ENCODE results near the gene RGR.

Gene RGR

DNA sequence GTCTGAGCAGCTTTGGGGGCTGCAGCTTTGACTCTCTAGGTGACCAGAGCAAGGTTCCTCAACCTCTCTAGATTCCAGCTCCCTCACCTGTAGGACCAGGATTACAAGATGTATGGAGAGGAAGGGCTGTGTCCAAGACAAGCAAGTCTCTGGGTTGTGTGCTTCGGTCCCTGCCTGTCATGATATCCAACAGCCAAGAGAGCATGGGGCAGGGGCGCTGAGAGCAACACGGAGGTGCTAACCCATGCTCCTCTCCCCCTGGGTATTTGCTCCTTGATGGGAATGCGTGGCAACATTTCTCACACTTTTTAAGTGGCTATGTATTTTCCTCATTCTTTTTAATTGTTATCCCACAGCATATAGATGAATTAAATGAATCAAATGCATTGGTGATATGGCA is 40.2 kb upstream of the RGR start:
- H3K27ac ChIP-seq (ENCODE audit: low read length) = no peak overlapping the region
- DNase-seq (ENCODE audit: low read depth, low spot score) = no peak
- H3K27me3 ChIP-seq (ENCODE audit: control insufficient read depth, insufficient read depth, low read length) = no peaks in the 10 kb centered on the region
- H3K4me3 ChIP-seq (ENCODE audit: low read length) = no peak overlapping the region
- WGBS (ENCODE audit: insufficient coverage, insufficient read length) = no CpG with 5 or more reads among the region's 4 CpGs
- no peaks in the 10 kb centered on the region for H3K9me3 ChIP-seq (ENCODE audit: control insufficient read depth, insufficient read depth, low read length)
- H3K36me3 ChIP-seq (ENCODE audit: control insufficient read depth, insufficient read depth, low read length) = no peaks in the 10 kb centered on the region; the same call in 1 of the 2 replicates
- H3K4me1 ChIP-seq (ENCODE audit: control insufficient read depth, insufficient read depth, low read length) = no peaks in the 10 kb centered on the region

DNA sequence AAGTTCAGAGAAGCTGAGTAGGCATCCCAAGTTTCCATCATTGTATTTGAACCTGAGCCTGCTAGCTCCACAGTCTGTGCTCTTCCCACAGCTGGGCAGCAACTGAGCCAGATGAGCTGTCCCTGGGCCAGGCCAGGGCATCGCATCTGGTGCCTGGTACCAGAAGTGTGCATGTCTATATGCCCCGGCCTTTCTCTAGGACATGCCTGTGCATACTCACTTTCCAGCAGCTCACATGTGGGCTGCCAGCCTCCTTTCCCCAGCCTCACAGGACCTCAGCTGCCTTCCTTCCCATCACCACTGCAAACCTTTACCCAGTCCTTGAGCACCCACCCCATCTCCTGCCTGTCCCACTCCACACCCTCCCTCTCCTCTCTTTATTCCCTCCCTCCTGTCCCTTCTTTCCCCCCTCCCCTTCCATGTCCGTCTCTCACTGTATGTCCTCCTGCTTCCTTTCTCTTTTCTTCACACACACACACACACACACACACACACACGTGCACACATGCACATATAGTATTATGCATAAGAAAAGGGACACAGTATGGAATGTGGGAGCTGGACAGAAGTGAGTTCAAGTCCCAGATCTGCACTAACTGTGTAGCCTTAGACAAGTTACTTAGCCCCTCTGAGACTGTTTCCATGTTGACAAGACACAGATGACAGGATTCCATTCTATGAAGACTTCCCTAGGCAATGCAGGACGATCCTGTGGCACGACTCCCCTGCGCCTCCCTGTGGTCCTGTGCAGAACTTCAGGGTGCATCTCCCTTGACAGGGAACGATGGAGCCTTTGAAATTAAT is 39.6 kb upstream of the RGR start:
- Histone ChIP-seq H3K4me1 (ENCODE audit: control insufficient read depth, insufficient read depth, low read length) (no peaks in the 10 kb centered on the region), H3K9me3 (ENCODE audit: control insufficient read depth, insufficient read depth, low read length) (no peaks in the 10 kb centered on the region), H3K4me3 (ENCODE audit: low read length) (no peak overlapping the region), H3K27ac (ENCODE audit: low read length) (no peak overlapping the region), H3K27me3 (ENCODE audit: control insufficient read depth, insufficient read depth, low read length) (no peaks in the 10 kb centered on the region), H3K36me3 (ENCODE audit: control insufficient read depth, insufficient read depth, low read length) (no peaks in the 10 kb centered on the region; the same call in 1 of the 2 replicates)
- no CpG with 5 or more reads among the region's 8 CpGs for WGBS (ENCODE audit: insufficient coverage, insufficient read length)
- DNase-seq (ENCODE audit: low read depth, low spot score) = peak; percentile 45

DNA sequence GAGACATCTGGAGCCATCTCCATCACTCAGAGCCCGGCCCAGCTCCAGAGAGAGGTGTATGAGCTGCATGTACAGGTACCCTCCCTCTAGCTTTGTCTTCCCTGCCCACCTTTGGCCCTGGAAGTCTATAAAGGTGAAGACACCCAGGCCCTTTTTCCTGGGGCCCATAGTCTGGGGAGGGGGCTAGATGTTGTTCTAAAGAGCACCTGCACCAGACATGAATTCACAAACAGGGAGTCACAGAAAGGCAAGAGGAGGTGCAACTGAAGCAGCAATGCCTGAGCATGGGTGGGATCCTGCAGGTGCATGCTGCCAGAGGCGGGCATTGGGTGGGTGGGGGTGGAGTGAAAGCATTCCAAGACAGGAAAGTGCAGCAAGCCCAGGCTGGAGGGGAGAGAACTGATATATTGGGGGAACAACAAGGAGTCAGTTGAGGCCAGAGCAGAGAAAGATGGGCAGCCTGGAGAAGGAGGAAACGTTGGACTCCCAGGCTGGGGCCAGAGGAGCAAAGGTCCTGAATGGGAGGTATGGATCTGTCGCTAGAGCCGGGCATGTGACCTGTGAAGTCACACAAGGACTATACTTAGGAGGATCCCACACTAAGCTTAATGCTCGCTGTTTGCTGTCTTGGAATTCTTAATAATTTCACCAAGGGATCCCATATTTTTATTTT is 38.9 kb upstream of the RGR start:
- H3K9me3 ChIP-seq (ENCODE audit: control insufficient read depth, insufficient read depth, low read length) = no peaks in the 10 kb centered on the region
- no peak overlapping the region for H3K4me3 ChIP-seq (ENCODE audit: low read length)
- no peak overlapping the region for H3K27ac ChIP-seq (ENCODE audit: low read length)
- no peak for DNase-seq (ENCODE audit: low read depth, low spot score)
- H3K4me1 ChIP-seq (ENCODE audit: control insufficient read depth, insufficient read depth, low read length) = no peaks in the 10 kb centered on the region
- WGBS (ENCODE audit: insufficient coverage, insufficient read length) = no CpG with 5 or more reads among the region's 6 CpGs
- H3K27me3 ChIP-seq (ENCODE audit: control insufficient read depth, insufficient read depth, low read length) = no peaks in the 10 kb centered on the region
- H3K36me3 ChIP-seq (ENCODE audit: control insufficient read depth, insufficient read depth, low read length) = no peaks in the 10 kb centered on the region

DNA sequence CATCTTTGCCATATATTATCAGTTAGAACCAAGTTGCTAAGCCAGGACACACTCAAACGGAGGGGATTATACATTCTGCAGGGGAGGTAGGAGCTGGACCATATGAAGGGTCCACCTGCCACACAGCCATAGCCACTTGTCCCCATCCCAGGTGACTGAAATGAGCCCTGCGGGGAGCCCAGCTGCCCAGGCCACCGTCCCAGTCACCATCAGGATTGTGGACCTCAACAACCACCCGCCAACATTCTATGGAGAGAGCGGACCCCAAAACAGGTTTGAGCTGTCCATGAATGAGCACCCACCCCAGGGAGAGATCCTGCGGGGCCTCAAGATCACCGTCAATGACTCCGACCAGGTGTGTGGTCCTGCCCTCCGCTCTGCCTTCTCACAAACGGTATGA is 36.8 kb upstream of the RGR start:
- no peak for DNase-seq (ENCODE audit: low read depth, low spot score)
- no peak overlapping the region for H3K4me3 ChIP-seq (ENCODE audit: low read length)
- no peaks in the 10 kb centered on the region for H3K9me3 ChIP-seq (ENCODE audit: control insufficient read depth, insufficient read depth, low read length)
- H3K27me3 ChIP-seq (ENCODE audit: control insufficient read depth, insufficient read depth, low read length) = no peaks in the 10 kb centered on the region
- no peak overlapping the region for H3K27ac ChIP-seq (ENCODE audit: low read length)
- no peaks in the 10 kb centered on the region for H3K36me3 ChIP-seq (ENCODE audit: control insufficient read depth, insufficient read depth, low read length)
- no CpG with 5 or more reads among the region's 10 CpGs for WGBS (ENCODE audit: insufficient coverage, insufficient read length)
- no peaks in the 10 kb centered on the region for H3K4me1 ChIP-seq (ENCODE audit: control insufficient read depth, insufficient read depth, low read length)

DNA sequence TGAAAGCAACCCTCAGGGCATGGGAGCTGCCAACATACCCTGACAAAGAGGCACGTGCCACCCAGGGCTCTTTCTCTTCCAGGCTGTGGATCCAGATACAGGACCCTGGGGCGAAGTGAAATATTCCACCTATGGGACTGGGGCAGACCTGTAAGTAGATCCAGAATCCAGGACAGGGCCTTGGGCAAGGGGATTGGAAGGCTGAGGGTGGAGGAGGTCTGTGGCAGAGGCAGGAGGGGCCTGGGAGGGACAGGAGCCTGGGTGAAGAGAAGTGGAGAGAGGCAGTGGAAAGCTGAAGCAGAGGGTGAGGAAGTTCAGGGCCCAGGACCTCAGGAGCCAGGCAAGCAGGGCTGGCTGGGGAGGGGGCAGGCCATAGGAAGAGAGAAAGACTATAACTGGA is 33.3 kb upstream of the RGR start:
- Histone ChIP-seq H3K9me3 (ENCODE audit: control insufficient read depth, insufficient read depth, low read length) (no peaks in the 10 kb centered on the region), H3K36me3 (ENCODE audit: control insufficient read depth, insufficient read depth, low read length) (no peaks in the 10 kb centered on the region), H3K27ac (ENCODE audit: low read length) (no peak overlapping the region), H3K4me1 (ENCODE audit: control insufficient read depth, insufficient read depth, low read length) (peaks cover 4% of the 10 kb centered on the region), H3K27me3 (ENCODE audit: control insufficient read depth, insufficient read depth, low read length) (no peaks in the 10 kb centered on the region), H3K4me3 (ENCODE audit: low read length) (no peak overlapping the region)
- no peak for DNase-seq (ENCODE audit: low read depth, low spot score)
- WGBS (ENCODE audit: insufficient coverage, insufficient read length) = no CpG with 5 or more reads among the region's 2 CpGs

DNA sequence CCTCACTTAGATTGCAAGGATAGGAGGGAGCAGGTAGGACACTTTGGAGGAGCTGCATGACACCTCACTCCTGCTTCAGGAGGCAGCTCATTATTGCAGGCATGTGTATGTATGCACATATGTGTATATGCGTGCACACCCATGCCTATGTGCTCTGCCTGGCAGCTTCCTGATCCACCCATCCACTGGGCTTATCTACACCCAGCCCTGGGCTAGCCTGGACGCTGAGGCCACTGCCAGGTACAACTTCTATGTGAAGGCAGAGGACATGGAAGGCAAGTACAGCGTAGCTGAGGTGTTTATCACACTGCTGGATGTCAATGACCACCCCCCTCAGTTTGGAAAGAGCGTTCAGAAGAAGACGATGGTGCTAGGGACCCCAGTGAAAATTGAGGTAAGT is 32.8 kb upstream of the RGR start:
- no peaks in the 10 kb centered on the region for H3K9me3 ChIP-seq (ENCODE audit: control insufficient read depth, insufficient read depth, low read length)
- H3K27me3 ChIP-seq (ENCODE audit: control insufficient read depth, insufficient read depth, low read length) = no peaks in the 10 kb centered on the region
- no CpG with 5 or more reads among the region's 5 CpGs for WGBS (ENCODE audit: insufficient coverage, insufficient read length)
- no peaks in the 10 kb centered on the region for H3K36me3 ChIP-seq (ENCODE audit: control insufficient read depth, insufficient read depth, low read length)
- no peak overlapping the region for H3K27ac ChIP-seq (ENCODE audit: low read length)
- peaks cover 4% of the 10 kb centered on the region for H3K4me1 ChIP-seq (ENCODE audit: control insufficient read depth, insufficient read depth, low read length)
- H3K4me3 ChIP-seq (ENCODE audit: low read length) = no peak overlapping the region
- no peak for DNase-seq (ENCODE audit: low read depth, low spot score)

DNA sequence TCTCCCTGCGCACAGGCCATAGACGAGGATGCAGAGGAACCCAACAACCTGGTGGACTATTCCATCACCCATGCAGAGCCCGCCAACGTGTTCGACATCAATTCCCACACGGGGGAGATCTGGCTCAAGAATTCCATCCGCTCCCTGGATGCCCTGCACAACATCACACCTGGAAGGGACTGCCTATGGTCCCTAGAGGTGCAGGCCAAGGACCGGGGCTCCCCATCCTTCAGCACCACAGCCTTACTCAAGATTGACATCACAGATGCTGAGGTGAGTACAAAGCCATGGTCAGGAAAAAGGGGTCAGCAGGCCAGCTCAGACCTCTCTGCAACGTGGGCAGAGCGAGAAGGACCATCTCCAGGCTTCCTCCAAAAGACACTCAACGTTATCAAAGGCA is 31.8 kb upstream of the RGR start:
- Histone ChIP-seq H3K27ac (ENCODE audit: low read length) (no peak overlapping the region), H3K9me3 (ENCODE audit: control insufficient read depth, insufficient read depth, low read length) (no peaks in the 10 kb centered on the region), H3K36me3 (ENCODE audit: control insufficient read depth, insufficient read depth, low read length) (no peaks in the 10 kb centered on the region), H3K4me3 (ENCODE audit: low read length) (no peak overlapping the region), H3K27me3 (ENCODE audit: control insufficient read depth, insufficient read depth, low read length) (no peaks in the 10 kb centered on the region), H3K4me1 (ENCODE audit: control insufficient read depth, insufficient read depth, low read length) (peaks cover 4% of the 10 kb centered on the region)
- no CpG with 5 or more reads among the region's 11 CpGs for WGBS (ENCODE audit: insufficient coverage, insufficient read length)
- no peak for DNase-seq (ENCODE audit: low read depth, low spot score)

DNA sequence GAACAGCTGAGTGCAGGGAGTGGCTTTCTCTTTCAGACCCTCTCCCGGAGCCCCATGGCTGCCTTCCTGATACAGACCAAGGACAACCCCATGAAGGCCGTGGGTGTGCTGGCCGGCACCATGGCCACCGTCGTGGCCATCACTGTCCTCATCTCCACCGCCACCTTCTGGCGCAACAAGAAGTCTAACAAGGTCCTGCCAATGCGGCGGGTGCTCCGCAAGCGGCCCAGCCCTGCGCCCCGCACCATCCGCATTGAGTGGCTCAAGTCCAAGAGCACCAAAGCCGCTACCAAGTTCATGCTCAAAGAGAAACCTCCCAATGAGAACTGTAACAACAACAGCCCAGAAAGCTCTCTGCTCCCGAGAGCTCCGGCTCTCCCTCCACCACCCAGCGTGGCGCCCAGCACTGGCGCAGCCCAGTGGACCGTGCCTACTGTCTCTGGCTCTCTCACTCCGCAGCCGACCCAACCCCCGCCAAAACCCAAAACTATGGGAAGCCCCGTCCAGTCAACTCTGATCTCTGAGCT is 30.7 kb upstream of the RGR start:
- Histone ChIP-seq H3K4me1 (ENCODE audit: control insufficient read depth, insufficient read depth, low read length) (peaks cover 4% of the 10 kb centered on the region), H3K4me3 (ENCODE audit: low read length) (no peak overlapping the region), H3K9me3 (ENCODE audit: control insufficient read depth, insufficient read depth, low read length) (no peaks in the 10 kb centered on the region), H3K36me3 (ENCODE audit: control insufficient read depth, insufficient read depth, low read length) (no peaks in the 10 kb centered on the region), H3K27ac (ENCODE audit: low read length) (no peak overlapping the region), H3K27me3 (ENCODE audit: control insufficient read depth, insufficient read depth, low read length) (no peaks in the 10 kb centered on the region)
- no CpG with 5 or more reads among the region's 25 CpGs for WGBS (ENCODE audit: insufficient coverage, insufficient read length)
- no peak for DNase-seq (ENCODE audit: low read depth, low spot score)

DNA sequence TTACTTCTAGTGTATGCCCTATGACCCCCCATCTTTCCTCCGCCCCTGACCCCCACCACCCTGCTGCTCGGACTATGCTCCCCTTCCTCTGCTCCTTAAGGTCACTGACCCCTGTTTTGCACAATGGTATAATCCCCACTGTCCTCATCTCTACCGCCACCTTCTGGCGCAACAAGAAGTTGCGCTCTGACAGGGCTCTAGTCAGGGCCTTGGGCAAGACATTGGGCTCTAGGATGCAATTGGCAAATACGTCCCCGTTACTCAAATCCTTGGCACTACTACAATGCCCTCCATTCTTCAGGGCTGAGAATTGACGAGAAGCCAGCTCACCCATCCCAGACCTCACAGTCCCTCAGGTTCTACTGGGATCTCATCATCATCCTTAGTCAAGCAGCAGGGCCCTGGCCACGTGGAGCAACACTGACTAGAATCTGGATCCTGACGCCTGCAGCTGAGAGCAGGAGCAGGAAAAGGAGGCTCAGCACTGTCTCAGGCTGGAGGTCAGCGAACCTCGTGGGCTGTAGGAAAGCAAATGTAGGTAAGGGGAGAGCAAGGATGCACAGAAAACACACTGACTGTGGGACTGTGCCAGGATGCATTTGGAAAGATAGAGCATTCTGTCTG is 30.1 kb upstream of the RGR start:
- no CpG with 5 or more reads among the region's 12 CpGs for WGBS (ENCODE audit: insufficient coverage, insufficient read length)
- no peaks in the 10 kb centered on the region for H3K9me3 ChIP-seq (ENCODE audit: control insufficient read depth, insufficient read depth, low read length)
- DNase-seq (ENCODE audit: low read depth, low spot score) = peak; percentile 60
- H3K27ac ChIP-seq (ENCODE audit: low read length) = no peak overlapping the region
- H3K27me3 ChIP-seq (ENCODE audit: control insufficient read depth, insufficient read depth, low read length) = no peaks in the 10 kb centered on the region
- peaks cover 4% of the 10 kb centered on the region for H3K4me1 ChIP-seq (ENCODE audit: control insufficient read depth, insufficient read depth, low read length)
- no peaks in the 10 kb centered on the region for H3K36me3 ChIP-seq (ENCODE audit: control insufficient read depth, insufficient read depth, low read length)
- no peak overlapping the region for H3K4me3 ChIP-seq (ENCODE audit: low read length)

DNA sequence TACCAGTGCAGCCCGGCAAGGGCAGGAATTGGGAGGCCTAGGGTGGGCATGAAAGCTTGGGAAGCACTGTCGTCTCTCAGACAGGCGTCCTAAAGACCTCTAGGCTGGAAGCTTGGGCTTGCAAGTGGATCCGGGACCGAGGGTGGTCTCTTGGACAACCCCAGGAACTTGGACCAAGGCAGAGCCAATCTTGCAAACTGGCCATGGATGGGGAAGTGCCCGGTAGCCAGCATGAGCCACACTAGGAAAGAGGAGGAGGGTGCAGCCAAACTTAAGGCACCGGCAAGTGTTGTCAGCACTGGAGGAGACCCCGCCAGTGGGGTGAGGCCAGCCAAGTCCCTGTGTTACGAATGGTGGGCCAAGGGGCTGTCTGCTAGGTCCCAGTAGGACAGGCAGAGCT is 28.0 kb upstream of the RGR start:
- Histone ChIP-seq H3K36me3 (ENCODE audit: control insufficient read depth, insufficient read depth, low read length) (no peaks in the 10 kb centered on the region), H3K4me1 (ENCODE audit: control insufficient read depth, insufficient read depth, low read length) (peaks cover 4% of the 10 kb centered on the region), H3K27me3 (ENCODE audit: control insufficient read depth, insufficient read depth, low read length) (no peaks in the 10 kb centered on the region), H3K9me3 (ENCODE audit: control insufficient read depth, insufficient read depth, low read length) (no peaks in the 10 kb centered on the region), H3K27ac (ENCODE audit: low read length) (no peak overlapping the region), H3K4me3 (ENCODE audit: low read length) (no peak overlapping the region)
- WGBS (ENCODE audit: insufficient coverage, insufficient read length) = no CpG with 5 or more reads among the region's 9 CpGs
- DNase-seq (ENCODE audit: low read depth, low spot score) = no peak
